Measurements from ENCODE around the gene COL4A2.
A peak's percentile ranks its signal among the peaks of the same experiment; 100 is the strongest.

COL4A2 gene

DNA sequence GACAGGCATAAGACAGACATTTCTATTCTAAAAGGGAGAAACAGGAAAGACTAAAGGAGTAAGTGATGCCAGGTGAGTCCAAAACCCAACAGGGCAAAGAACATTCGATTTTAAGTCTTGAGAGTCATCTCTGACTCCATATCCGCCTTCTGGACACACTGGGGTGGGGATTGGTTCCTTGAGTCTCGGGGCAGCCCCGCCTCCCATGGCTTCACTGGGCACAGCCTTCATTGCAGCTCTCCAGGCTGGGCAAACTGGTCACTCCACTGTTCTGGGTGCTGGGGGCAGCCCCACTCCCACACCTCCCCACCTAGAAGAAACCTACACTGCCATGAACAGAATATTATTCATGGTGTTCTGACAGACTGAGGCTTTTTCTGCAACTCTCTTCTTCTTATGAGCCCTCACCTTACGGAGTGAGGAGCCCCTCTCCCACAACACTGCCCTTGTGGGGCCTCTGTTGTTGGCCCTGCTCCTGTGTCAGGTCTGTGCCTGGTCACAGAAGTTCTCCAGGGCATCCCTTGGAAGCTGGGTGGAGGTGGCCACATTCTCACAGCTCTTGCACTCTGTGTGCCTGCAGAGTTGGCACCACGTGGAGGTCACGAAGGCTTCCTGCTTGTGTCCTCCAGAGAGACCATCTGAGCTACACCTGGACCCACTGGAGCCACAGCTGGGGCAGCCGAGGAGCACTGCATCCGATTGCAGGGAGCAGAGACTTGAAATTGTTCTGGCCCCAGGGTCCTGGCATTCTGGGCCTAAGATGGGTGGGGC, 95.4 kb downstream of the COL4A2 start:
- no peak overlapping the region for H3K4me3 Mint-ChIP-seq
- H3K27ac Mint-ChIP-seq, result no peak overlapping the region
- H3K9me3 Mint-ChIP-seq, result no peaks in the 10 kb centered on the region
- no peaks in the 10 kb centered on the region for H3K36me3 Mint-ChIP-seq
- H3K27me3 Mint-ChIP-seq, result peaks cover 59% of the 10 kb centered on the region
- H3K4me1 Mint-ChIP-seq, result no peaks in the 10 kb centered on the region
- no peak for ATAC-seq

DNA sequence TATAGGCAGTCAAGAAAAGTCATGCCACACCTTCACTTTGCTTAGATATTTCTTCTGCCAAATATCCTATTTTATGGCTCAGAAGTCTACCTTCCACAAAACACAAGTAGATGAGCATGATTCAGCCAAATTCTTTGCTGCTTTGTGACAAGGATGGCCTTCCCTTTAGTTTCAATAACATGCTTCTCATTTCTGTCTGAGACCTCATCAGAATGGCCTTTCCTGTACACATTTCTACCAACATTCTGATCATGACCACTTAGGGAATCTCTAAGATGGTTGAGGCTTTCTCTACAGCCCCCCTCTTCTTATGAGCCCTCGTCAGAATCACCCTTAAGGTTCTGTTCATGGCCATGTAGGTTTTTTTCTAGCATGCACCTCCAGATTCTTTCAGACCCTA, 96.2 kb downstream of the COL4A2 start:
- no peak for ATAC-seq
- no peak overlapping the region for H3K4me3 Mint-ChIP-seq
- peaks cover 59% of the 10 kb centered on the region for H3K27me3 Mint-ChIP-seq
- no peaks in the 10 kb centered on the region for H3K4me1 Mint-ChIP-seq
- H3K9me3 Mint-ChIP-seq, result no peaks in the 10 kb centered on the region
- no peak overlapping the region for H3K27ac Mint-ChIP-seq
- H3K36me3 Mint-ChIP-seq, result no peaks in the 10 kb centered on the region

DNA sequence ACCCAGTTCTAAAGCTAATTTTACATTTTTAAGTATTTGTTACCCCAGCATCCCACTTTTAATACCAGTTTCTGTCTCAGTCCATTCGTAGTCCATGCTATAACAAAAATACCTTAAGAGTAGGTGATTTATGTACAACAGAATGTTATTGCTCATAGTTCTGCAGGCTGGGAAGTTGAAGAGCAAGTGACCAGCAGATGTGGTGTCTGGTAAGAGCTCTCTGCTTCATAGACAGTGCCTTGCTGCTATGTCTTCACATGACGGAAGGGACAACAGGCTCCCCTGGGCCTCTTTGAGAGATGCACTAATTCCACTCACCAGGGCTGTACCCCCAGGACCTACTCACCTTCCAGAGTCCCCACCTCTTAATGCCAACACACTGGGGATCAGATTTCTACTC, 96.6 kb downstream of the COL4A2 start:
- no peak for ATAC-seq
- H3K4me1 Mint-ChIP-seq, result no peaks in the 10 kb centered on the region
- H3K27me3 Mint-ChIP-seq, result peaks cover 55% of the 10 kb centered on the region
- no peak overlapping the region for H3K4me3 Mint-ChIP-seq
- H3K9me3 Mint-ChIP-seq, result peaks cover under 1% of the 10 kb centered on the region
- H3K27ac Mint-ChIP-seq, result no peak overlapping the region
- H3K36me3 Mint-ChIP-seq, result no peaks in the 10 kb centered on the region

DNA sequence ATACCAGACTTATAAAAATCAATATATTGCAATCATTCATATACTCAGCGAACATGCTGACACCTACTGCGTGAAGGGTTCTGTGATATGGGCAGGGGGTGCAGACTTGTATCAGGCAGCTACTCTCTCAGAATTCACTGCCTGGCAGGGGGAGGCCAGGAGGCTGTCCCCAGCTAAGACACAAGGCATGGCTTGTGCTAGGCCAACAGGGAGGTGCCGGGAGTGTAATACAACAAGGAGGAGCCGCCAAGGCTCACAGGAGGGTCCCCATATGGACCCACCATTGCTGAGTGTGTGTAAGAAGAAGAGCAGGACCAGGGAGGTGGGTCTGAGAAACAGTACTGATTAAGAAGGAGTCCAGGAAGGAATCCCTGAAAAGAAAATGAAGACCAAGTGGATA, 97.2 kb downstream of the COL4A2 start:
- H3K4me1 Mint-ChIP-seq, result no peaks in the 10 kb centered on the region
- no peak for ATAC-seq
- no peak overlapping the region for H3K4me3 Mint-ChIP-seq
- no peaks in the 10 kb centered on the region for H3K36me3 Mint-ChIP-seq
- H3K27ac Mint-ChIP-seq, result no peak overlapping the region
- H3K9me3 Mint-ChIP-seq, result peaks cover 3% of the 10 kb centered on the region
- peaks cover 53% of the 10 kb centered on the region for H3K27me3 Mint-ChIP-seq

DNA sequence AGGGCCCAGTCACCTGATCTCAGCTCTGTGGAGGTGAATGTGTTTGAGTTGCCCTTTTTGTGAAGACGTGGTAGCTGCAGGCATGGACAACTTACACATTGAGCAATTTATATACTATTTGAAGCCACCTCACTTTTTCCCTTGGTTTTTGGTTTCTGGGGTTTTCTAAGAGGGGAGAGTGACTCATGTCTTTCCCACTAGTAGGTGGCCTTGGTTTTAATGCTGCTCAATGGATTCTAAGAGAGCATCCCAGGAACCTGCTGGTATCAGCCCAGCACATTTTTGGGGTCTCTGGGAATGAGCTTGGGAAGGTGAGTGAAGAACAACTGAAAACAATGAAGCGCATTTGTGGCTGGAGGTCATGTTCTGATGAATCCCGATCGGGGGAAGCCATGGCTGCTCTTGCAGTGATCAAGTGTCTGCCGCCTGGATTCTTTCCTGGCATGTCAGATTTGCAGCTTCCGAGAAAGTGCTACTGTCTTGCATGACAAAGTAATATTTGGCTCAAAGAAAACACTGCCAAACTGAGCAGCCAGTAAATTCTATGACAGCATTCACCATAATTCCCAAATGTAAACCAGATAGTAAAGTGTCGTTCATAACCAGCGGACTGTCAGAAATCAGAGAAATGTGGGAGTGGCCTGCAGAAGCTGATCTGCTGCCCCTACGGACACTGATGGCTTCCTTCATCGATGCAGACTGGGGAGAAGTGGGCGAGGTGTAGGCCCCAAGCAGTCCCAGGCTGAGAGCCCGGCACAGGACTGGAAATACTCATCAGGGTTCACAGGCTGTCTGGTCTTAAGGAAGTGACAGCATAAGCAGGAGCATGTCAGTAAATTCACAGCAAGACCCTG, 98.7 kb downstream of the COL4A2 start:
- no peak overlapping the region for H3K27ac Mint-ChIP-seq
- no peaks in the 10 kb centered on the region for H3K36me3 Mint-ChIP-seq
- H3K4me1 Mint-ChIP-seq, result no peaks in the 10 kb centered on the region
- peaks cover 58% of the 10 kb centered on the region for H3K27me3 Mint-ChIP-seq
- peaks cover 3% of the 10 kb centered on the region for H3K9me3 Mint-ChIP-seq
- no peak for ATAC-seq
- no peak overlapping the region for H3K4me3 Mint-ChIP-seq

DNA sequence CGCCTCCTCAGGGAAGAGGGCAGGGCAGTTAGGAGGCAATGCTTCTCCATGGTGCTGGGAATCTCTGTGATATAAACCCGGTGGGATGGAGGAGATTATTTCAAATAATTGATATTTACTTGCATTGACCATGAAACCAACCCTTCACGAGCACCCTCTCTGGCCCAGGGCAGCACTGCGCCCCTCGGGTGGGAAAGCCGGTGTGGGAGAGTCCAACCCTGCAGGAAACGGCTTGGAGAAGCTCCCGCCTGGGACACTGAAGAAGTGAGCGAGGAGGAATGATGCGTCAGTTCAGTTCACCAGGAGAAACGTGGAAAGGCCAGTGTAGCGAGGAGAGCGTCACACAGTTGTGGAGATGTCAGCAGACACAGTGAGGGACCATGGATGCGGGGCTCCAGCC, 99.9 kb downstream of the COL4A2 start:
- no peak overlapping the region for H3K4me3 Mint-ChIP-seq
- H3K27me3 Mint-ChIP-seq, result peaks cover 58% of the 10 kb centered on the region
- no peaks in the 10 kb centered on the region for H3K4me1 Mint-ChIP-seq
- no peak for ATAC-seq
- no peaks in the 10 kb centered on the region for H3K36me3 Mint-ChIP-seq
- no peak overlapping the region for H3K27ac Mint-ChIP-seq
- H3K9me3 Mint-ChIP-seq, result peaks cover 3% of the 10 kb centered on the region

DNA sequence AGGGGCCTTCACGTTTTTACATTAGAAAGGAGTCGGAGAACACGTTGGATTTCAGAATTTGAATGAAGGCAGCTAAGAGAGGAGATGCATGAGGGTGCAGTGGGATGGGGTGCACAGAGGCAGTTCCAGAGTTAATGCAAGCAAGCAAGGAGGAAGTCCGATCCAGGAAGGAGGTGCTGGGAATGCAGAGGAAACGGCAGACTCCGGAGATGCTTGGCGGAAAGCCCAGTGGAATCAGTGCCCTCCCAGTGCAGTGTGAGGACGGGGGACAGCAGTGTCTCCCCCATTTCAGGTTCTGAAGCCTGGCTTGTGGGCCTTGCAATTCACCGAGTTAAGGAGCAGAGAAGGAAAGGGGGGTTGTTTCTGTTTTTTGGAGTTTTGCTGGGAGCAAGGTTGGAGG, 100.4 kb downstream of the COL4A2 start:
- no peak for ATAC-seq
- Mint-ChIP-seq H3K4me3 (no peak overlapping the region), H3K27ac (no peak overlapping the region), H3K36me3 (no peaks in the 10 kb centered on the region), H3K9me3 (peaks cover 3% of the 10 kb centered on the region), H3K27me3 (peaks cover 53% of the 10 kb centered on the region), H3K4me1 (no peaks in the 10 kb centered on the region)

DNA sequence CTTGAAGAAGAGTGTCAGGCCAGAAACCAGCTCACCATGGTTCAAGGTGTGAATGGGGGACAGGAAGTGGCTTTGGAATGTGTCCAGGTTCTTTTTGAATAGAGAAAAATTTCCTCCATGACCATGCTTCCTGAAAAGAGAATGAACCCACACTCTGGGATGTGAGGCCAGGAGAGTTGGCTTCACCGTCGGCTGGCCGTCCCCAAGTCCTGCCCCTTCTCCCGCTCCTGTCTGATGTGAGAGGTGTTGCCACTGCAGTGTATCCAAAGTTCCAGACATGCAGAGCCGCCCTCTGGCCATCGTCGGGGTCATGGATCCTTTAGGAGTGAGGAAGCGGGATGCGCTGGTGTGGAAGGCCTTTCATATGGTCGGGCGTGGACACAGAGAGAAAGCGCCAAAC, 101.2 kb downstream of the COL4A2 start:
- Mint-ChIP-seq H3K4me1 (no peaks in the 10 kb centered on the region), H3K36me3 (no peaks in the 10 kb centered on the region), H3K27ac (no peak overlapping the region), H3K9me3 (peaks cover 3% of the 10 kb centered on the region), H3K4me3 (no peak overlapping the region), H3K27me3 (peaks cover 45% of the 10 kb centered on the region)
- ATAC-seq, result no peak

DNA sequence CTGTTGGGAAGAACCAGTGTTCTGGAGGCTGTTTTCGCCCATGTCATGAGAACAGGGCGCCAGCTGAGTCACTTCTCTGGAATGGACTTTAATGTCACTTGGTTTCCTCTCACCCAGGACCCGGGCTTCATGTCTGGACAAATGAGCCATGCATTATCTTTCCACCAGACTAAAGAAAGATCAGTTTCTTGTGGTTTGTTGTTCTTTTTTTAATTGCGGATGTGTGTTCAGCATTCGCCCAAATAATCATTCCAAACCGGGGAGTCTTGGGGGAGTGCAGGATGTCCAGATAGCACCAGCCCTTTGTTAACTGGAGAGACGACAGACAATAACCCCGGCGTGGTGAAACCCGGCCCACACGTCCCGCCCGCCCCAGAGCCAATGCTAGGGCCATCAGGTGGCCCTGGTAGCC, 102.5 kb downstream of the COL4A2 start:
- Mint-ChIP-seq H3K27me3 (peaks cover 32% of the 10 kb centered on the region), H3K27ac (no peak overlapping the region), H3K9me3 (peaks cover 3% of the 10 kb centered on the region), H3K4me1 (no peaks in the 10 kb centered on the region), H3K36me3 (no peaks in the 10 kb centered on the region), H3K4me3 (no peak overlapping the region)
- ATAC-seq, result no peak

DNA sequence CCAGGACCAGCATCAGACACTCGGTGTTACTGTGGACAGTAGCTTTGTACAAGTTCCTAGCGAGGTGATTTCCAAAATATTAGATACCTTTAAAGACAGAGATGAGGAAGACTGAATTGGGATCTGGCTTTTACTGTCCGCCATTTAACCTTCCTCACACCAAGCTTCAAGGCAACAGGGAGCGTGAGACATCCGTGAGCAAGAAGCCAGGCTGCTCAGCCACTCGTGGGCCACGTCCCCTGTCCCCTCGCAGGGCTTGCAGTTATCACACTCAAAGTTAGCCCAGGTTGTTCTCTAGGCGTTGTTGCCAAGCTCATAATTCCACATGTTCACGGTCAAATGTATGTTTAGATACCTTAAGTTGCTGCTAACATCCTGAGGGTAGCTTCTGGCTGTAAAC, 102.9 kb downstream of the COL4A2 start:
- Mint-ChIP-seq H3K27me3 (peaks cover 28% of the 10 kb centered on the region), H3K36me3 (no peaks in the 10 kb centered on the region), H3K9me3 (peaks cover 3% of the 10 kb centered on the region), H3K4me1 (no peaks in the 10 kb centered on the region), H3K4me3 (no peak overlapping the region), H3K27ac (no peak overlapping the region)
- ATAC-seq, result no peak

DNA sequence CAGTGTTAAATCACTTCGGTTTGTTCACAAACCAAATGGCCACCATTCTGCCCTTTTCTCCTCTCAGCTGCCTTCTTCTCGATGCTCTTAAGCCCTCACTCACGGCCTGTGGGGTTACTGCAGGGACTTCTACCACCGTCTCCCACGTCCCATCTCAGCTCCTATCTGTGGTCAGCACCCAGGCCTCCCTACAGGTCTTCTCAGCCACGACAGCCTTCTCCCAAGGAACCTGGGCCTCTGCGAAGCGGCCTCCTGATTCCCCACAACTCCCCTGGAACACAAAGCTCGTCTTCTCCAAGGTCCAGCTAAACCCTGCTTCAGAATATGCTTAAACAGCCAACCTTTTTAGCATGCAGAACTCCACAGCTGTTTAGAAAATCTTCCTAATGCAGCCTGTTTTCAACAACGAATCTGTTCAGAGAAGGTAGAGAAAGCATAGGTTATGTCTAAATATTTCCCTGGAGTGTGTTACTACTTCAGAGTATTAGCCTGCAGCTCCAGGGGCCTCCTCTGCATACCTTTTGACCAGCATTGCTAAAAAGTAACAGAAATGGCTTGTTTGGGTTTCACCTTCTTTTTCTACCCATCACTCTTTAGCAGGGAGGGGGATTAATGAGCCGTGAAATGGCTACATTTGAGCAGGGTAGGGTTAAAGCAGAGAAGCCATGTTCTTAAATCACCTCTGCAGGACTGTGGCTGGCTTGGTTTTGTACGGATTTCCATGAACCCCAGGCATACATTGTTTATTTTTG, 104.0 kb downstream of the COL4A2 start:
- no peak for ATAC-seq
- no peaks in the 10 kb centered on the region for H3K4me1 Mint-ChIP-seq
- peaks cover 28% of the 10 kb centered on the region for H3K27me3 Mint-ChIP-seq
- H3K9me3 Mint-ChIP-seq, result peaks cover 3% of the 10 kb centered on the region
- no peak overlapping the region for H3K4me3 Mint-ChIP-seq
- no peaks in the 10 kb centered on the region for H3K36me3 Mint-ChIP-seq
- H3K27ac Mint-ChIP-seq, result no peak overlapping the region

DNA sequence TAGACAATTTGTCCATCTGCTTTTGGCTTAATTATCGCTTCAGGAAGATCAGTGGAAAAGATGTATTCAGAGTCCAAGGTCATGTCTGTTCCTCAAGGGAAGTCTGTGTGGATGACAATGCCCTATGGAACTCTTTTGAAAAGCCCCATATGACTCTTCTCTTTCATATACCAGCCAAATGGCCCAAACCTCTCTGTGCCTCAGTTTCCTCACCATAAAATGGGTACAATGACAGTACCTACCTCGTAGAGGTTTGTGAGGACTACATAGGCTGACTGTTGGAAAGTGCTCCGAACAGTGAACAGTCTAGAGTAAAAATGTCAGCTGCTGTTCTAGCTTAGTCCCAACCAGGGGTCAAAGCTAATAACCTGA, 104.6 kb downstream of the COL4A2 start:
- no peak for ATAC-seq
- Mint-ChIP-seq H3K9me3 (peaks cover 3% of the 10 kb centered on the region), H3K4me1 (no peaks in the 10 kb centered on the region), H3K4me3 (no peak overlapping the region), H3K36me3 (no peaks in the 10 kb centered on the region), H3K27me3 (peaks cover 26% of the 10 kb centered on the region), H3K27ac (no peak overlapping the region)

DNA sequence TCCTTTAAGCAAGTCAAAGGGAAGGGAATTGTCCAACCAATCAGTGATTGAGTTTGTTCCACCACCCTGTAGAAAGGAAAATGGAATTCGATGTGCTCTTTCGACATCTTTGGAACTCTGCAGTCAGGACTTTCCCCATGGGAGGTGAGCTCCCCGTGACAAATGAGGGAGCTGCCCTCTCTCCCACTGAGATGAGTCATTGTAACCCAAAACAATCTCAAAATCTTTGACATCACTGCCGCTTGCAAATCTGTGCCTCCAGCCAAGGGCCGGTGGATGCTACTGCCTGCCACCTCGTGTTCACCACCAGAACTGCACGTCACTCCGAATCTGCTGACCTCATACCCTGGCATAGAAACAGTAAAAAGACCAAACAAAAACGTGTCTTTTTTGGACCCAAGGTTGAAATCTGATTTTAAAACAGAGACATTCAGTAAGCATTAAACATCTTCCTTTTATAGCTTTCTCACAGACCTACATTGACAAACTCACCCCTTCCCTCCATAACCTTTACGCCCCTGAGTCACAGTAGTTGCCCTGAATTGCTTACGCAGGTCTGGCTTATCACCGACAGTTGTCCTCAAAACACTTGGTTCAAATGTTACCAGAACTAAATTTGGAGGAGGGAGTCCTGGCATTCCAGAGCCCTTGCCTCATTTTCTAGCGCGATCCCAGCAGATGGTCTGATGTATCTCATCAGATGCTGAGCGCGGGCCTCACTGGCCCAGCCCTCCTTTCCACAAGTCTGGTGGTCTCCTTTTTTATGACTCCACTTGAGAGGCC, 105.2 kb downstream of the COL4A2 start:
- no peak overlapping the region for H3K4me3 Mint-ChIP-seq
- H3K27me3 Mint-ChIP-seq, result peaks cover 24% of the 10 kb centered on the region
- H3K36me3 Mint-ChIP-seq, result no peaks in the 10 kb centered on the region
- peaks cover 3% of the 10 kb centered on the region for H3K9me3 Mint-ChIP-seq
- no peaks in the 10 kb centered on the region for H3K4me1 Mint-ChIP-seq
- H3K27ac Mint-ChIP-seq, result no peak overlapping the region
- peak; percentile 72 for ATAC-seq

DNA sequence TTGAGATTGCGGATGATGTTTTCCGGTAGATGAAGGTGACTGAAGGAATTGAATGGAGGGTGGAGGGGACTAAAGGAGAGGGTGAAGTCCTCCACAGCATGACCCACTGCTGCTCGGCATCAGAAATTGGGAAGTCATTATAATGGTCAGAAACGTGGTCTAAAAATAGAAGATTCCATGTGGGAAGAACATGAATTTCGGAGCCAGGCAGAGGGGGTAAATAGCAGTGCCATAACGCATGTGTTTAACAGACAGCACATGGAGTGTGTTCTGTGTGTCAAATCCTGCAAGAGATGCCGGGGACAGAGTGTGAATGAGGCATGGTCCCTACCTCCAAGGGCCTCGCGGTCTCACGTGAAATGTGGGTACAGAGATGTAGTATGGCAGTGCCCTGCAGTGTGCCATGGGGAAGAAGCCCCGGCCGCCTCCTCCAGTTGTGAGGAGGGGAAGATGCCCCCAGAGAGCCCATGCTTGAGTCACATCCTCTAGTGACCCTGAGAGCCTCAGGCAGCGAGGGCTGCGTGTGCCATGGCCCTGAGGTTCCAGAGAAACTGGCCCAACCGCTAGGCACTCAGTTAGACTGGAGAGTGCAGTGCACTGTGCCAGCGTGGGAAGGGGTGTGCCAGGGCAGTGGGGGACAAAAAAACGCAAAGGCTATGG, 106.1 kb downstream of the COL4A2 start:
- H3K9me3 Mint-ChIP-seq, result peaks cover 3% of the 10 kb centered on the region

More for the DNA sequence above, 106.1 kb downstream of the COL4A2 start:
- H3K4me1 Mint-ChIP-seq, result no peaks in the 10 kb centered on the region
- ATAC-seq, result no peak
- no peaks in the 10 kb centered on the region for H3K36me3 Mint-ChIP-seq
- no peak overlapping the region for H3K27ac Mint-ChIP-seq
- H3K27me3 Mint-ChIP-seq, result peaks cover 24% of the 10 kb centered on the region
- H3K4me3 Mint-ChIP-seq, result no peak overlapping the region

Measured in stimulated activated memory B cell treated with anti-CD40 and anti-IgM and Interleukin-4, amounts not matched to agents 10 μg/mL and 1 μg/mL and 100 μg/mL, for 72 hours (primary cell).